Measurements from ENCODE around the gene RGS7.

Gene RGS7

DNA sequence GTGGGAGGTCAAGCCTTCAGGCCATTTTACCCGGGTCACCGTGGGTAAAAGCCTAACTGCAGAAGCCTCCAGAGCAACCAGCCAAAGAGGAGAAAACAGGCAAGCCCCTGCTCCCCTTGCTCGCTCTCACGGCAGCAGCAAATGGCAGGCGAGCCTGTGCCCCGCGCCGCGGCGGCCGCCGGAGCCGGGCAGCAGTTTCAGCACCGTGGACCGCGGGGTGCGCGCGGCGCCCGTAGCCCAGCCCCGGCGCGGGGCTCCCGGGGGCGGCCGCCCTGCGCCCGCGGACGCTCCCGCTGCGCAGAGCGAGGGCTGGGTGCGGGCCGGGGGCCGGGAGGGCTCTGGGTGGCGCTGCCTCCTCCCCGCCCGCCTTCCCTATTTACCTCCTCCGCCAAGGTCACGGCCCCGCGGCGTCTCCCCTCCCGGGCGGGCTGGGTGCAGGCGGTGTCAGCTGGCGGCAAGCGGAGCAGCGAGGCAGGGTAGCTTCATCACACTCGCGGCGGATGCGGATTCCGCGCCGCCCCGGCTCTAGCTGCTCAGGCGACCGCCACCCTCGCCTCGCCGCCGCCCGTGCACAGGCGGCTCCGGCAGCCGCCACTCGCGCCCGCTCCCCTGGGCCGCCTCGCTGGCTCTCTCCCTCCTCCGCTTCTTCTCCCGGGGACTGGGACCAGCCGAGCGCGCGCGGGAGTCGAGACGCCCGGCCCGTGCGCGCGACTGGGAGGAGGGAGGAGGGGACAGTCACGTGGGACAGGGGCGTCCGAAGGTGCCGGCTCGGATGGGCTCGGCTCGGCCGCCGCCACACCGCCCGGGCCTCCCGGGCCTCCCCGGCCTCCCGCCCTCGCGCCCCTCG is at the start of gene RGS7:
TSS of gene RGS7 (minus strand) at position 687 of the 847 bp plus-strand sequence.
- DNase-seq (ENCODE audit: low read depth in 2 of 2) = peak; percentile 3 to 9

- no peak for DNase-seq (ENCODE audit: low read depth in 2 of 2)
These were observed 49.4 kb upstream of the RGS7 start for GRCh38 chr1:241406421-241406820.

- DNase-seq (ENCODE audit: low read depth in 2 of 2) = no peak
These were observed 44.2 kb upstream of the RGS7 start for GRCh38 chr1:241401156-241401555.

GRCh38 chr1:241396747-241397681 is 40.0 kb upstream of the RGS7 start:
- no peak for DNase-seq (ENCODE audit: low read depth in 2 of 2)

DNA sequence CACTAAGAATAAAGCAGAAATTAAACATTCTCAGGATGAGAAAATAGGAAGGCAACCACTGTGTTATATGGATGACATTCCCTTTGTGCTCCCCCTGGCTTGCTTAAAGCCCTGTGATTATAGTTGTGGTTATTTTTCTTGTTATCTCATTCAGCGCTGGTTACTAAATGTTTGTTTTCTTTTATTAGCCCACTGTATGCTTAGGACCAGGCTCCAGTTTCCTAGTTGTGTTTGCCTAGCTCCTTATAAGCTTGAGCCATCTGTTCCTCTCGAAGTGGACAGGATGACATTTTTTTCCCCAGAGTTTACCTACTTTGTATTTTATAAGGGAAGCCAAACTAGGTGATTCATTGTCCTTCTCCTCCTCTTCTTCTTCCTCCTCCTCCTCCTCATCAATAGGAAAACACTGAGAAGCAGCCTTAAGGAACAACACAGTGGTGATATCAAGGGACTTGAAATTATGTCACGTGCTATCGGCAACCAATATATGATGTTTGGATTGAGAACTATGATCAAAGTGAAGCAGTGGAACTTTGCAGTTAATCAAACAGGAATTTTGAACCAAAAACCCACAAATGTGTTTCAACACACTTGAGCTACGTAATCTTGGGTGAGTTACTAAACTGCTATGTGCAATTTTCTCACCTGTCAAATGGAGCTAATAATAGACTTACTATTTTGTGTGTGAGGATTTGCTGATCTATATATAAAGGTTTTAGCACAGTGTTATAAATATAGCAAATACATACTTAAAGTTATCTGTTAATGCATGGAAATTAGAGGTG is 35.1 kb upstream of the RGS7 start:
- no peak for DNase-seq (ENCODE audit: low read depth in 2 of 2)

DNA sequence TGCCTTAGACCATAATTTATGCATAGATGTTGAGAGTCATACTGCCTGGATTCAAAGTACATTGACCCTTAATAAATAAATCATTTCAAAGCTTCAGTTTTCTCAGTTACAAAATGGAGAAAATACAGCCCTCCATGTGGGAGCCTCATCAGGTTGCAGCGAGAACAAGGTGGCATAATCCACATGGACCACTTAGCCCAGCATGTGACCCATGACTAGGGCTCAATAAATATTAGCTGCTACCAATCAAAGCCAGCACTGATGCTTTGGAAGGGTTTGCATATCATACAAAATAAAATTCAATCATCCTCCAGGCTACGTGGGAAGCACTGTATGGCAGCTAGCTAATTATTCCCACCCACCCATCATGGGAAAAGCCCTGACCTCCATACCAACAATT is 33.5 kb upstream of the RGS7 start:
- DNase-seq (ENCODE audit: low read depth in 2 of 2) = no peak

GRCh38 chr1:241389400-241389799 is 32.4 kb upstream of the RGS7 start:
- no peak for DNase-seq (ENCODE audit: low read depth in 2 of 2)

GRCh38 chr1:241387216-241387615 is 30.2 kb upstream of the RGS7 start:
- DNase-seq (ENCODE audit: low read depth in 2 of 2) = no peak

DNA sequence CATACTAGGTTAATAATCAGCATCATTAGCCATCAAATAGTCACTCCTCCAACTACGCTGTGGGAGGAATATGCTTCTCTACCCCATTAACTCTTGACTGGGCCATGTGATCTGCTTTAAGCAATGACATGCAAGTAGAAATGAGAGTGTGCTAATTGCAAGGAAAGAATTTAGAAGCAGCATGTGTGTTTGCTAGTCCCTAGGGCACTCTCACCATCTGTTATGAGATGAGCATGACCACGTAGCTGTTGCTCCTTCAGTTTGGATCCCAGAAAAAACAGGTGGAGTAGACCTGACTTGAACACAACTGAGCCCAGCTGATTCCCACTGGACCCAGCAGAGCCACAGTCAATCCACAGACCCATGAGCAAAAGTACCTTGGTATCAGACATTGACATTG is 19.7 kb upstream of the RGS7 start:
- DNase-seq (ENCODE audit: low read depth in 2 of 2) = no peak

DNA sequence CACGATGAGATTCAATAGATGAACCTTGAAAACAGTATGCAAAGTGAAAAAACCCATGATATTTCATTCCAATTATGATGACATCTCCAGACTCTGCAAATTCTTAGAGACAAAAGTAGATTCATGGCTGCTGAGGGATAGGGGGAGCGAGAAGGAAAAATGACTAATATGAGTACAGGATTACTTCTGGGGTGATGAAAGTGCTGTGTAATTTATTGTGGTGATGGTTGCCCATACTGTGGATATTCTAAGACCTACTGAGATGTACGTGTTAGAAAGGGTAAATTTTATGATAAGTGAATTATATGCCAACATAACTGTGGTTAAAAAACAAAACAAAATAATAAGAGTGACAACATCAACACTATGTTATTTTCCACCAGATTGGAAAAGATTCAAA is 18.9 kb upstream of the RGS7 start:
- DNase-seq (ENCODE audit: low read depth in 2 of 2) = no peak

DNA sequence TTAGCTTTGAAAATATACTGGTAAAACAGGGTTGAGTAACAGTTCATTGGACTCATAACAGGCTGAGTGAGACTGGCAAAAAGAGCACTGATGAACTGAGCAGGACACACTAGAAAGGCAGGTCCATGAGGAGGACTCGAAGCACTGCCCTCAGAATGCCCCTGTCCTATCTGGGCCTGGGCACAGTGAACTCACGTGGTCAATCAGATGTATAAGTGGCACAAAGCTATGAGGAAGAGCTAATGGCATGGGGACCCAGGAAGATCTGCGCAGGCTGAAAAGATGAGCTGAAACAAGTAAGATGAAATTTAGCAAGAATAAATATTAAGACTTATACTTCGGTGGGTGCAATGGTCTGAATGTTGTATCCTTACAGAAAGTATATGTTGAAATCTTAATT is 9.2 kb upstream of the RGS7 start:
- no peak for DNase-seq (ENCODE audit: low read depth in 2 of 2)

- no peak for DNase-seq (ENCODE audit: low read depth in 2 of 2)
These were observed 5.3 kb upstream of the RGS7 start for GRCh38 chr1:241362350-241362749.

GRCh38 chr1:241357366-241358340 is 648 bp upstream of the RGS7 start:
- no peak for DNase-seq (ENCODE audit: low read depth in 2 of 2)

- no peak for DNase-seq (ENCODE audit: low read depth in 2 of 2)
These were observed 852 bp downstream of the RGS7 start for GRCh38 chr1:241356187-241356518.

DNA sequence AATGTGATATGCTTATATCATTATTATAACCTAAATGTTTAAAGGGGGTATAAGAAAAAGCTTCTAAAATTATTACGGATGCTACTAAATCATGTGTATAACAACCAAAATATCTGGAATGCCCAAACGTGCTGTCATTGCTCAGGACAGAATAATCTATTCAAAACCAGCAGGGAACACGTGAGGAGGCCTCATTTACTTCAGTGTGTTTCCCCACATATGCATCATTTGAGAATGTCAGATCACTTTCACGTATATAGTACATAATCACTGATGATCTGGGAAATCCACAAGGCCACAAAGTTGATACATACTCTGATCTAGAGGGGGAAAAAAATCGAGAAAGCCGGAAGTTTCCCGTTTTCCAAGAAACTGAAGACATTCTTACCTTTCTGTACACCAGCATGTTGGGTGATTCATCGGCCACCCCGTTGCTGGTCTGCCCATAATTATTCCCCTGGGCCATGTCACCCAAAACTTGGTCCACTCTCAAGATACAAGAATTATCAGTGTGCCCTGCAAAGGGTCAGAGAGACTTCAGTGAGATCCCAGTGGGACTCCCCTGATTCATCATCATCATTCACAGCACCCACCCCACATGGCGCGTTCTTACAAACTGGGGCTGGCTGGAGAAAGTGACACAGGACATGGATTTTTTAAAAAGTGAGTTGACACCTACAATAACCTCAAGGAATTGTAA is 1.5 kb downstream of the RGS7 start:
- no peak for DNase-seq (ENCODE audit: low read depth in 2 of 2)

GRCh38 chr1:241352401-241352800 is 4.6 kb downstream of the RGS7 start:
- DNase-seq (ENCODE audit: low read depth in 2 of 2) = no peak

DNA sequence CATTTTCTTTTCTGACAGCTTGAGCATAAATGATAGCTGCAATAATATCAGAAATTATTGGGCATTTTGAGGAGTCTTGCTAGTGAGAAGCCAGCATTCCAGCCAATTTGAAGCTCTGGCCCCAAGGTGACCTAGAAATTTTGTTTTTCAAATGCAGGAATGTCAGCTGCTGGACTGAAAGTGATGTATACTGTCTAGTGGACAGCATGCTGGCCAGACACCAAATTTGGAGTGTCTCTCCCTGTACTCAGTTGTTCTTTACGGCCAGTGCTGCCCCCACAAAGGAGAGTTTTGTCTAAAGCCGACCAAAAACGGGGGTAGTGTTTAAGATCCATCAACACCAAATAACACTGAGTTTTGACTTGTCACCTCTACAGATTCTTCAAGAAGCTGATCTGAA is 5.2 kb downstream of the RGS7 start:
- DNase-seq (ENCODE audit: low read depth in 2 of 2) = no peak

GRCh38 chr1:241343956-241344355 is 13.0 kb downstream of the RGS7 start:
- no peak for DNase-seq (ENCODE audit: low read depth in 2 of 2)

GRCh38 chr1:241336335-241336734 is 20.7 kb downstream of the RGS7 start:
- no peak for DNase-seq (ENCODE audit: low read depth in 2 of 2)

- no peak for DNase-seq (ENCODE audit: low read depth in 2 of 2)
These were observed 24.0 kb downstream of the RGS7 start for GRCh38 chr1:241332987-241333386.
